H1 (cell line): ENCODE data around the gene TMCC3. TPM values are rescaled to one million over a fixed set of nuclear protein-coding genes. Genes with fewer than 3 reads are reported as not detected.

Experiments
- CTCF ChIA-PET: fragments of 300-600 bp; sonication (Branson Sonifier 250); formaldehyde crosslinking; loops from one replicate; lab custom pipeline; 2021; ENCODE audit not compliant: partially characterized antibody; lab: Charles Lee
- POLR2A ChIA-PET: fragments of 300-600 bp; sonication (Branson Sonifier 250); formaldehyde crosslinking; loops from one replicate; lab custom pipeline; 2021; ENCODE audit warnings: inconsistent platforms; ENCODE audit not compliant: partially characterized antibody; lab: Charles Lee
- DNase-seq, 2 experiments: peaks; one replicate each; pipeline versions ENCODE4 v3.0.0 to v3.0.0-alpha.2; 2010 to 2022; ENCODE audit warnings: low spot score in 2 of 2, low read depth in 1 of 2, mixed read lengths in 1 of 2
- FAIRE-seq: peaks from 2 replicates; lab custom pipeline; 2011; peaks lifted over from hg19 to GRCh38; lab: Jason Lieb, UNC
- H2AFZ ChIP-seq: 2 replicates; pipeline ENCODE4 v1.8.1; 2012; ENCODE audit warnings: low read length, inconsistent platforms
- H2AK5ac ChIP-seq: 2 replicates; pipeline ENCODE4 v1.6.1; 2013; ENCODE audit warnings: low read depth, low read length
- H2BK120ac ChIP-seq: replicated peaks from 2 replicates; pipeline ENCODE3; 2013; ENCODE audit warnings: low read depth, low read length, inconsistent platforms
- H2BK12ac ChIP-seq: 2 replicates; pipeline ENCODE4 v1.6.1; 2013; ENCODE audit warnings: low read depth, low read length
- H2BK15ac ChIP-seq: 2 replicates; pipeline ENCODE4 v1.6.1; 2013; ENCODE audit warnings: low read length
- H2BK20ac ChIP-seq: 2 replicates; pipeline ENCODE4 v1.6.1; 2013; ENCODE audit warnings: low read length
- H2BK5ac ChIP-seq: 2 replicates; pipeline ENCODE4 v1.6.1; 2013; ENCODE audit warnings: low read depth, low read length
- H3K14ac ChIP-seq: 2 replicates; pipeline ENCODE4 v1.6.1; 2013; ENCODE audit warnings: inconsistent platforms; ENCODE audit not compliant: insufficient read length
- H3K18ac ChIP-seq: 2 replicates; pipeline ENCODE4 v1.6.1; 2013; ENCODE audit warnings: low read length; ENCODE audit errors: extremely low read depth
- H3K23ac ChIP-seq: 2 replicates; pipeline ENCODE4 v1.6.1; 2013; ENCODE audit warnings: inconsistent platforms; ENCODE audit not compliant: insufficient read length
- H3K23me2 ChIP-seq: 2 replicates; pipeline ENCODE4 v1.6.1; 2013; ENCODE audit warnings: low read depth, low read length
- H3K27ac ChIP-seq: 2 replicates; pipeline ENCODE4 v1.6.1; 2011; ENCODE audit warnings: low read depth, low read length, inconsistent platforms
- H3K27me3 ChIP-seq, 4 experiments: replicated peaks in 1 of 4; 1 replicate in 1 of 4; 2 replicates in 3 of 4; pipeline versions ENCODE4 v1.6.1 to v1.8.1; 2011 to 2013; ENCODE audit warnings: low read length in 3 of 4, mild to moderate bottlenecking in 3 of 4, inconsistent platforms in 2 of 4, mixed read lengths in 2 of 4, moderate library complexity in 1 of 4; ENCODE audit not compliant: control insufficient read depth in 3 of 4, insufficient read depth in 3 of 4; ENCODE audit errors: extremely low read depth in 1 of 4
- H3K36me3 ChIP-seq, 4 experiments: 2 replicates each; pipeline versions ENCODE4 v1.6.1 to v1.8.1; 2011 to 2013; ENCODE audit warnings: mild to moderate bottlenecking in 4 of 4, low read length in 3 of 4, moderate library complexity in 2 of 4, control low read depth in 1 of 4, inconsistent platforms in 1 of 4; ENCODE audit not compliant: insufficient read depth in 4 of 4, control insufficient read depth in 2 of 4
- H3K4ac ChIP-seq: replicated peaks from 2 replicates; pipeline ENCODE3; 2013; ENCODE audit warnings: low read length, low read depth, mixed read lengths, inconsistent platforms; ENCODE audit not compliant: insufficient read length
- H3K4me1 ChIP-seq, 4 experiments: replicated peaks in 1 of 4; 1 replicate in 1 of 4; 2 replicates in 3 of 4; pipeline versions ENCODE4 v1.6.1 to v1.8.1; 2011 to 2013; ENCODE audit warnings: low read length in 3 of 4, inconsistent platforms in 2 of 4, mixed read lengths in 1 of 4; ENCODE audit not compliant: insufficient read depth in 4 of 4, control insufficient read depth in 3 of 4
- H3K4me2 ChIP-seq, 2 experiments: 2 replicates each; pipeline versions ENCODE4 v1.6.1 to v1.8.1; 2011 to 2013; ENCODE audit warnings: low read depth in 2 of 2, low read length in 2 of 2, control low read depth in 1 of 2, inconsistent platforms in 1 of 2, mild to moderate bottlenecking in 1 of 2; ENCODE audit not compliant: insufficient read depth in 1 of 2
- H3K4me3 ChIP-seq, 4 experiments: fragments of 200-600, 300-600 bp in 1 of 4; sonication (generic), shearing (Covaris generic), sonication (Bioruptor Twin) in 1 of 4; 2 replicates each; pipeline versions ENCODE4 v1.5.1 to v1.8.1; 2011 to 2016; ENCODE audit warnings: low read length in 4 of 4, low read depth in 3 of 4, control low read depth in 2 of 4, inconsistent platforms in 2 of 4, mild to moderate bottlenecking in 2 of 4, mixed read lengths in 1 of 4, moderate library complexity in 1 of 4; ENCODE audit not compliant: insufficient read depth in 2 of 4; ENCODE audit errors: extremely low read depth in 1 of 4
- H3K56ac ChIP-seq: replicated peaks from 2 replicates; pipeline ENCODE3; 2013; ENCODE audit warnings: low read depth, mild to moderate bottlenecking, mixed read lengths, low read length, inconsistent platforms; ENCODE audit not compliant: insufficient read length
- H3K79me1 ChIP-seq: 2 replicates; pipeline ENCODE4 v1.6.1; 2013; ENCODE audit warnings: low read depth, low read length, control low read depth
- H3K79me2 ChIP-seq, 2 experiments: 2 replicates each; pipeline versions ENCODE4 v1.6.1 to v1.8.1; 2012 to 2013; ENCODE audit warnings: low read length in 2 of 2, mild to moderate bottlenecking in 2 of 2, inconsistent platforms in 1 of 2; ENCODE audit not compliant: insufficient read depth in 2 of 2, control insufficient read depth in 1 of 2
- H3K9ac ChIP-seq, 4 experiments: replicated peaks in 1 of 4; 1 replicate in 1 of 4; 2 replicates in 3 of 4; pipeline versions ENCODE4 v1.6.1 to v1.8.1; 2011 to 2013; ENCODE audit warnings: low read depth in 3 of 4, low read length in 3 of 4, control low read depth in 2 of 4, mild to moderate bottlenecking in 2 of 4, moderate library complexity in 2 of 4, inconsistent platforms in 1 of 4; ENCODE audit errors: extremely low read depth in 1 of 4
- H3K9me3 ChIP-seq, 2 experiments: 2 replicates each; pipeline versions ENCODE4 v1.6.1 to v1.8.1; 2012 to 2013; ENCODE audit warnings: mild to moderate bottlenecking in 2 of 2, moderate library complexity in 2 of 2, control low read depth in 1 of 2, inconsistent platforms in 1 of 2, low read depth in 1 of 2, low read length in 1 of 2, mixed read lengths in 1 of 2; ENCODE audit not compliant: insufficient read depth in 2 of 2
- H4K20me1 ChIP-seq, 2 experiments: replicated peaks in 1 of 2; 2 replicates each; pipeline versions ENCODE3 to v1.8.1; 2011 to 2013; ENCODE audit warnings: inconsistent platforms in 2 of 2, low read length in 2 of 2, mild to moderate bottlenecking in 1 of 2; ENCODE audit not compliant: insufficient read depth in 2 of 2, control insufficient read depth in 1 of 2
- H4K5ac ChIP-seq: 2 replicates; pipeline ENCODE4 v1.6.1; 2013; ENCODE audit warnings: low read length, low read depth, mixed read lengths, inconsistent platforms; ENCODE audit not compliant: insufficient read length
- H4K8ac ChIP-seq: 2 replicates; pipeline ENCODE4 v1.8.0; 2013; ENCODE audit warnings: mild to moderate bottlenecking, moderate library complexity, low read length, inconsistent platforms; ENCODE audit not compliant: insufficient read depth; ENCODE audit errors: extremely low read depth
- H4K91ac ChIP-seq: replicated peaks from 2 replicates; pipeline ENCODE3; 2013; ENCODE audit warnings: low read length, mixed read lengths, inconsistent platforms; ENCODE audit not compliant: insufficient read length
- ASH2L ChIP-seq: fragments of 200-600, 300-600 bp; sonication (generic); IDR thresholded peaks from one replicate; pipeline ENCODE4 v1.7.1; 2017; ENCODE audit warnings: low read length
- CBX8 ChIP-seq: fragments of 300-800, 300-1000 bp; sonication (generic); IDR thresholded peaks from 2 replicates; pipeline ENCODE4 v1.7.1; 2016; ENCODE audit warnings: low read depth, low read length, borderline replicate concordance
- CHD2 ChIP-seq: IDR thresholded peaks from 2 replicates; pipeline ENCODE4 v1.6.1; 2012; ENCODE audit warnings: low read length, improper control_type of control experiment
- EP300 ChIP-seq, 2 experiments: IDR thresholded peaks; 1 replicate in 1 of 2; 2 replicates in 1 of 2; pipeline ENCODE4 v1.6.1; 2011 to 2012; ENCODE audit warnings: low read depth in 2 of 2, low read length in 2 of 2, mild to moderate bottlenecking in 2 of 2, borderline replicate concordance in 1 of 2, inconsistent platforms in 1 of 2, moderate library complexity in 1 of 2
- GTF2F1 ChIP-seq: IDR thresholded peaks from 2 replicates; pipeline ENCODE4 v1.6.1; 2012; ENCODE audit warnings: low read depth, low read length, improper control_type of control experiment, borderline replicate concordance
- RFX5 ChIP-seq: IDR thresholded peaks from 2 replicates; pipeline ENCODE4 v1.6.1; 2011; ENCODE audit warnings: low read depth, low read length, improper control_type of control experiment, borderline replicate concordance
- SIX5 ChIP-seq: IDR thresholded peaks from 2 replicates; pipeline ENCODE4 v1.6.1; 2011; ENCODE audit warnings: mild to moderate bottlenecking, low read depth, low read length
- SRF ChIP-seq: IDR thresholded peaks from 2 replicates; pipeline ENCODE4 v1.6.1; 2011; ENCODE audit warnings: mild to moderate bottlenecking, low read depth, low read length, moderate library complexity
- TAF7 ChIP-seq: optimal IDR thresholded peaks from 2 replicates; pipeline ENCODE3; 2011; ENCODE audit warnings: low read depth, mild to moderate bottlenecking, inconsistent platforms, low read length, moderate library complexity, borderline replicate concordance
- TBP ChIP-seq: IDR thresholded peaks from 2 replicates; pipeline ENCODE4 v1.6.1; 2011; ENCODE audit warnings: low read depth, low read length, improper control_type of control experiment
- TCF12 ChIP-seq: IDR thresholded peaks from 2 replicates; pipeline ENCODE4 v1.6.1; 2011; ENCODE audit warnings: low read depth, mild to moderate bottlenecking, low read length
- TEAD4 ChIP-seq: IDR thresholded peaks from 2 replicates; pipeline ENCODE4 v1.6.1; 2012; ENCODE audit warnings: low read depth, low read length, inconsistent platforms, mixed read lengths
- ZNF274 ChIP-seq: IDR thresholded peaks from 2 replicates; pipeline ENCODE4 v1.7.0; 2012; ENCODE audit warnings: low read length, borderline replicate concordance; ENCODE audit errors: extremely low read depth
- WGBS, 2 experiments: shearing (Covaris generic) in 1 of 2; methylation state at CpG; one replicate each; pipeline versions ENCODE4 v1.1.6 to v1.1.7; 2013 to 2015; ENCODE audit warnings: low lambda C conversion rate in 2 of 2, mixed read lengths in 2 of 2, inconsistent platforms in 1 of 2, low coverage in 1 of 2, missing lambda C conversion rate in 1 of 2; ENCODE audit not compliant: insufficient replicate concordance in 2 of 2, insufficient coverage in 1 of 2, insufficient read length in 1 of 2; ENCODE audit errors: extremely low coverage in 1 of 2, missing lambda C conversion rate in 1 of 2; 5-methylcytosine and 5-hydroxymethylcytosine counted together
- polyA plus RNA-seq, 7 experiments: library from polyadenylated mRNA; depleted of rRNA in 3 of 7; stranded (reverse) in 5 of 7; unstranded in 2 of 7; fragments of >200 nt in 5 of 7; fragments of 200-250 nt in 2 of 7; gene quantifications; 1 replicate in 5 of 7; 2 replicates in 1 of 7; 4 replicates in 1 of 7; pipeline versions ENCODE4 v1.2.1 to v1.2.3, GENCODE V29; 2011 to 2013; ENCODE audit warnings: missing spikeins in 2 of 7, mixed read lengths in 2 of 7
- total RNA-seq: library from RNA; stranded (reverse); fragmentation: NEBNext Ultra II Directional; extraction: Animal tissue kit (Norgen Biotek cat#: 25700); gene quantifications from 2 replicates; pipeline ENCODE4 v1.2.1, GENCODE V29; 2021

The TMCC3 gene
- total and polyA plus RNA-seq, 2 of the 8 experiments (the other 6 are each of a cell fraction or from before 2014, with no cell fraction given) = 1.7 to 4.1 TPM

- WGBS, 2 experiments = 77% methylated on average over 4 of the region's 4 CpGs; no CpG with 5 or more reads in 1 of the 2 experiments
- H3K36me3 ChIP-seq = no peaks in the 10 kb centered on the region
- CTCF ChIA-PET = interaction anchor here (0.6 to 2.4 kb wide), 6 partner anchors 9 to 697 kb away, joined by 3 to 6 read pairs (median 5); partner anchors contain the start of gene TMCC3
Measured at GRCh38 chr12:94637390-94638113, 12.8 kb downstream of the TMCC3 start.

More at GRCh38 chr12:94637390-94638113, 12.8 kb downstream of the TMCC3 start:
- Histone ChIP-seq H3K56ac (no peak overlapping the region), H2AFZ (no peak overlapping the region), H3K27ac (no peak overlapping the region), H3K4me2 (no peak overlapping the region), H3K27me3 (no peaks in the 10 kb centered on the region), H3K9me3 (no peaks in the 10 kb centered on the region), H4K20me1 (no peaks in the 10 kb centered on the region), H3K9ac (no peak overlapping the region), H3K79me1 (no peaks in the 10 kb centered on the region), H2BK20ac (no peak overlapping the region), H3K4ac (no peak overlapping the region), H4K8ac (no peak overlapping the region), H3K23me2 (no peaks in the 10 kb centered on the region; the same call in 1 of the 2 replicates), H2BK5ac (no peak overlapping the region), H2BK120ac (no peak overlapping the region), H3K18ac (no peak overlapping the region), H3K79me2 (no peaks in the 10 kb centered on the region), H3K4me1 (peaks cover 0 to 3% (median 0%) of the 10 kb centered on the region in 4 experiments; a peak in 3 of 7 replicates), H2AK5ac (no peak overlapping the region), H4K5ac (no peak overlapping the region)
- DNase-seq = no peak
- POLR2A ChIA-PET = interaction anchor here (0.6 kb wide), 1 partner anchor 87 kb away, joined by 3 read pairs; no protein-coding TSS in a partner anchor
- FAIRE-seq = no peak
- no peak for TF ChIP-seq CBX8
- TF ChIP-seq TEAD4 = no peak
- no peak for TF ChIP-seq ASH2L
- TF ChIP-seq TBP = no peak
- TF ChIP-seq SRF = no peak
- no peak for TF ChIP-seq CHD2
- no peak for TF ChIP-seq TAF7
- TF ChIP-seq EP300 (IDR thresholded peaks at IDR 0.05; ENCODE audit: borderline replicate concordance in 1 of 2, low read depth in 2 of 2, low read length in 2 of 2) = no peak
- no peak for TF ChIP-seq GTF2F1
- TF ChIP-seq SIX5 = no peak
- TF ChIP-seq TCF12 = no peak
- TF ChIP-seq ZNF274 = no peak
- no peak for TF ChIP-seq RFX5
- TF ChIP-seq, all 59 proteins: peak for 0
- no peak overlapping the region for H3K14ac ChIP-seq
- H3K4me3 ChIP-seq = no peak overlapping the region
- no peak overlapping the region for H4K91ac ChIP-seq
- no peak overlapping the region for H2BK12ac ChIP-seq
- H2BK15ac ChIP-seq = no peak overlapping the region
- H3K23ac ChIP-seq = no peak overlapping the region
